Measurements from ENCODE around the gene RPL34. TPM values are rescaled to one million over a fixed set of nuclear protein-coding genes. Genes with fewer than 3 reads are reported as not detected.

Gene RPL34
- polyA plus RNA-seq, 3 donors, result 1,490 to 2,624 (median 1,519) TPM

DNA sequence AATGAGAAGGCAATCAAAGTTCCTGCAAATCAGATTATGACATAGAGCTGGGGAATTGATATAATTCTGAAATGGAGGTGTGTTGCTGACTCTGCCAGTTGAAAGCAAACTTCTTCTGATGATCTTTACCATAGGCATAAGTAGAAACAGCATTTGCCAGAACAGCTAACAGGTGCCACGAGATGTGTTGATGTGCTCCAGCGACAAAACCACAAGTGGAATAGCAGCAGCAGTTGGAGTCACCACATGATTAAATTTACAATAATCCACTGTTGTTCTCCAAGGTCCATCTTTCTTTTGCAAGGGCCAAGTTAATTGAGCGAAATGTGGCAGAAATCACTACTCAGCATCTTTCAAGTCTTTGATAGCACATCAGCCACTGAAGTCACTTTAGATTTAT is 26.3 kb downstream of the RPL34 start:
- Histone ChIP-seq H3K4me3 (replicated peaks in 1 of 3; ENCODE audit: low read depth in 2 of 3, low read length in 3 of 3) (no peak overlapping the region), H3K9me3 (replicated peaks in 1 of 2; ENCODE audit: control insufficient read depth in 1 of 2, insufficient read depth in 1 of 2, low read length in 2 of 2) (no peaks in the 10 kb centered on the region), H3K79me2 (ENCODE audit: insufficient read depth, low read length) (peaks cover 11% of the 10 kb centered on the region), H3K4me2 (replicated peaks; ENCODE audit: extremely low read depth, low read length, poor library complexity, severe bottlenecking) (no peak overlapping the region), H3K9ac (ENCODE audit: insufficient read depth, low read length, poor library complexity, severe bottlenecking) (no peak overlapping the region), H4K20me1 (ENCODE audit: insufficient read depth, low read length) (no peaks in the 10 kb centered on the region), H3K27ac (ENCODE audit: low read depth in 1 of 2, low read length in 2 of 2) (no peak overlapping the region), H3K27me3 (ENCODE audit: control insufficient read depth in 2 of 2, insufficient read depth in 2 of 2, low read length in 2 of 2) (no peaks in the 10 kb centered on the region), H3K4me1 (ENCODE audit: control insufficient read depth in 1 of 2, insufficient read depth in 2 of 2, low read length in 2 of 2) (peaks cover 15 to 17% of the 10 kb centered on the region in 2 donors), H3K36me3 (replicated peaks in 1 of 2; ENCODE audit: control insufficient read depth in 1 of 2, insufficient read depth in 2 of 2, low read length in 2 of 2) (no peaks in the 10 kb centered on the region), H2AFZ (ENCODE audit: insufficient read depth, low read depth, low read length, poor library complexity, severe bottlenecking) (no peak overlapping the region)
- Mint-ChIP-seq H3K27ac (no peak overlapping the region), H3K27me3 (ENCODE audit: low read depth in 3 of 3) (no peaks in the 10 kb centered on the region), H3K4me1 (peaks cover 15% of the 10 kb centered on the region), H3K9me3 (no peaks in the 10 kb centered on the region), H3K36me3 (no peaks in the 10 kb centered on the region), H3K4me3 (no peak overlapping the region)
- intact Hi-C loops (cut with micrococcal nuclease), result no loop called here
- TF ChIP-seq, protein P1, sequence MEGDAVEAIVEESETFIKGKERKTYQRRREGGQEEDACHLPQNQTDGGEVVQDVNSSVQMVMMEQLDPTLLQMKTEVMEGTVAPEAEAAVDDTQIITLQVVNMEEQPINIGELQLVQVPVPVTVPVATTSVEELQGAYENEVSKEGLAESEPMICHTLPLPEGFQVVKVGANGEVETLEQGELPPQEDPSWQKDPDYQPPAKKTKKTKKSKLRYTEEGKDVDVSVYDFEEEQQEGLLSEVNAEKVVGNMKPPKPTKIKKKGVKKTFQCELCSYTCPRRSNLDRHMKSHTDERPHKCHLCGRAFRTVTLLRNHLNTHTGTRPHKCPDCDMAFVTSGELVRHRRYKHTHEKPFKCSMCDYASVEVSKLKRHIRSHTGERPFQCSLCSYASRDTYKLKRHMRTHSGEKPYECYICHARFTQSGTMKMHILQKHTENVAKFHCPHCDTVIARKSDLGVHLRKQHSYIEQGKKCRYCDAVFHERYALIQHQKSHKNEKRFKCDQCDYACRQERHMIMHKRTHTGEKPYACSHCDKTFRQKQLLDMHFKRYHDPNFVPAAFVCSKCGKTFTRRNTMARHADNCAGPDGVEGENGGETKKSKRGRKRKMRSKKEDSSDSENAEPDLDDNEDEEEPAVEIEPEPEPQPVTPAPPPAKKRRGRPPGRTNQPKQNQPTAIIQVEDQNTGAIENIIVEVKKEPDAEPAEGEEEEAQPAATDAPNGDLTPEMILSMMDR (IDR thresholded peaks at IDR 0.05), result no peak
- WGBS (ENCODE audit: insufficient coverage), result 100% methylated on average over 2 of the region's 3 CpGs
- no peak for DNase-seq

DNA sequence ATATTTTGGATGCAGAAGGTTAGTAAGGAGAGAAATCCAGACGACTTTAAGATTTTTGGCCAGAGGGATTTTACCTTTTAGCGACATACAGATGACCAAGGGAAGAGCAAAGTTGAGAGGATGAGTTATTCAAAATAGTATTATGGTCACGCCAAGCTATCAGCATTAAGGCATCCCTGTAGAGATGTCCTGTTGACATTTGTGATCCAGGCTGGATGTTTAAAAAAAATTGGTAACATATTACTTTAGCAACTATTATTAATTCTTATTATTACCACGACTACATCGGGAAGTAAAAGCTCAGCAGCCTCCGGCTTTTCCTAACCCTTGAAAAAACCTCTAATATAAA is 29.5 kb downstream of the RPL34 start:
- Histone ChIP-seq H3K27me3 (ENCODE audit: control insufficient read depth in 2 of 2, insufficient read depth in 2 of 2, low read length in 2 of 2) (no peaks in the 10 kb centered on the region), H3K79me2 (ENCODE audit: insufficient read depth, low read length) (peaks cover 43% of the 10 kb centered on the region), H3K9ac (ENCODE audit: insufficient read depth, low read length, poor library complexity, severe bottlenecking) (peak overlapping the region; percentile 91), H3K27ac (ENCODE audit: low read depth in 1 of 2, low read length in 2 of 2) (peak overlapping the region in 1 of 2 donors; percentile 94), H3K36me3 (replicated peaks in 1 of 2; ENCODE audit: control insufficient read depth in 1 of 2, insufficient read depth in 2 of 2, low read length in 2 of 2) (peaks cover 0 to 7% of the 10 kb centered on the region in 2 donors), H3K9me3 (replicated peaks in 1 of 2; ENCODE audit: control insufficient read depth in 1 of 2, insufficient read depth in 1 of 2, low read length in 2 of 2) (no peaks in the 10 kb centered on the region), H3K4me2 (replicated peaks; ENCODE audit: extremely low read depth, low read length, poor library complexity, severe bottlenecking) (peak overlapping the region; percentile 96), H3K4me1 (ENCODE audit: control insufficient read depth in 1 of 2, insufficient read depth in 2 of 2, low read length in 2 of 2) (peaks cover 16 to 18% of the 10 kb centered on the region in 2 donors), H2AFZ (ENCODE audit: insufficient read depth, low read depth, low read length, poor library complexity, severe bottlenecking) (peak overlapping the region; percentile 94), H3K4me3 (replicated peaks in 1 of 3; ENCODE audit: low read depth in 2 of 3, low read length in 3 of 3) (peak overlapping the region; percentile 36 to 97 (median 84)), H4K20me1 (ENCODE audit: insufficient read depth, low read length) (peaks cover 6% of the 10 kb centered on the region)
- H3K36me3 Mint-ChIP-seq, result peaks cover 0 to 7% of the 10 kb centered on the region in 2 donors
- WGBS (ENCODE audit: insufficient coverage), result 0% methylated on average over 3 of the region's 6 CpGs
- intact Hi-C loops (cut with micrococcal nuclease), result loop anchor here (2.0 kb wide), 1 partner anchor 29 kb away; the partner anchor contains the start of gene RPL34 (in 2 of the 2)
- H3K27ac Mint-ChIP-seq, result peak overlapping the region; percentile 90 to 98 (median 97)
- DNase-seq, result no peak
- H3K27me3 Mint-ChIP-seq (ENCODE audit: low read depth in 3 of 3), result no peaks in the 10 kb centered on the region
- peak overlapping the region; percentile 79 to 87 for H3K4me3 Mint-ChIP-seq
- H3K4me1 Mint-ChIP-seq, result peaks cover 26% of the 10 kb centered on the region
- no peaks in the 10 kb centered on the region for H3K9me3 Mint-ChIP-seq
- TF ChIP-seq, protein P1 (IDR thresholded peaks at IDR 0.05), result no peak

Data from CD14-positive monocyte (primary cell).